Activated T-helper 2 cell treated with anti-CD3 and anti-CD28 coated beads, Interferon-gamma antibody, Interleukin-2, Interleukin-4, amounts not matched to agents 10 μg/mL and 5 μg/mL and 100 μg/mL, durations not matched to agents 14 hours and 24 hours and 36 hours (primary cell): Measurements from ENCODE around the gene SHISAL2A. TPM values are rescaled to one million over a fixed set of nuclear protein-coding genes. Genes with fewer than 3 reads are reported as not detected.
A peak's percentile ranks its signal among the peaks of the same experiment; 100 is the strongest.

Source experiments
- DNase-seq: peaks from one replicate; pipeline ENCODE4 v3.0.0; 2021; ENCODE audit warnings: low spot score
- H3K27ac Mint-ChIP-seq: one replicate; pipeline ENCODE4 v1.8.0; 2021; ENCODE audit warnings: mixed read lengths
- H3K27me3 Mint-ChIP-seq: one replicate; pipeline ENCODE4 v1.8.0; 2021; ENCODE audit warnings: low read depth, mixed read lengths
- H3K36me3 Mint-ChIP-seq: one replicate; pipeline ENCODE4 v1.8.0; 2021; ENCODE audit warnings: low read depth, mixed read lengths
- H3K4me1 Mint-ChIP-seq: one replicate; pipeline ENCODE4 v1.8.0; 2021; ENCODE audit warnings: low read depth, mixed read lengths
- H3K4me3 Mint-ChIP-seq: one replicate; pipeline ENCODE4 v1.8.0; 2021; ENCODE audit warnings: low read depth, mild to moderate bottlenecking, moderate library complexity, mixed read lengths
- H3K9me3 Mint-ChIP-seq: one replicate; pipeline ENCODE4 v1.8.0; 2021; ENCODE audit warnings: mixed read lengths
- intact Hi-C: fragments of 100-400 bp; cut with micrococcal nuclease; formaldehyde crosslinking; loops from one replicate; pipeline ENCODE4 v1.15.1; 2023
- total RNA-seq: library from RNA; stranded (reverse); gene quantifications from 2 replicates; pipeline ENCODE4 v1.2.3, GENCODE V29; 2022

Gene SHISAL2A
- total RNA-seq, 1 donor from 2014 or later, result 1.9 TPM

GRCh38 chr1:52601991-52602855 lies 30.7 kb upstream of the SHISAL2A start, which contains the start of gene GPX7:
Gene GPX7, plus strand, starts transcription at chr1:52602371. Its CDS starts 39 bp downstream, at chr1:52602410.
- peaks cover 31% of the 10 kb centered on the region for H3K36me3 Mint-ChIP-seq
- peak; percentile 53 for DNase-seq
- peaks cover 22% of the 10 kb centered on the region for H3K4me1 Mint-ChIP-seq
- peaks cover 5% of the 10 kb centered on the region for H3K27me3 Mint-ChIP-seq
- H3K9me3 Mint-ChIP-seq, result no peaks in the 10 kb centered on the region
- peak within 1 kb of the TSS; percentile 86 for H3K4me3 Mint-ChIP-seq
- peak within 1 kb of the TSS; percentile 87 for H3K27ac Mint-ChIP-seq
- intact Hi-C loops, result loop anchor here (2.0 kb wide), 2 partner anchors 31 to 49 kb away; partner anchors contain the start of genes SHISAL2A and TUT4

GRCh38 chr1:52602856-52603600 lies 29.9 kb upstream of the SHISAL2A start:
- DNase-seq, result peak; percentile 17
- Mint-ChIP-seq H3K27ac (peak overlapping the region; percentile 87), H3K4me1 (peaks cover 21% of the 10 kb centered on the region), H3K27me3 (peaks cover 2% of the 10 kb centered on the region), H3K9me3 (no peaks in the 10 kb centered on the region), H3K4me3 (peak overlapping the region; percentile 86), H3K36me3 (peaks cover 38% of the 10 kb centered on the region)
- intact Hi-C loops, result loop anchor here (2.0 kb wide), 2 partner anchors 30 to 50 kb away; partner anchors contain the start of genes SHISAL2A and TUT4

GRCh38 chr1:52603630-52604029 lies 29.3 kb upstream of the SHISAL2A start:
- H3K9me3 Mint-ChIP-seq, result no peaks in the 10 kb centered on the region
- intact Hi-C loops, result loop anchor here (2.0 kb wide), 2 partner anchors 29 to 51 kb away; partner anchors contain the start of genes SHISAL2A and TUT4
- no peak for DNase-seq

GRCh38 chr1:52604063-52604770 lies 28.8 kb upstream of the SHISAL2A start:
- H3K4me3 Mint-ChIP-seq, result peak overlapping the region; percentile 86
- H3K4me1 Mint-ChIP-seq, result peaks cover 21% of the 10 kb centered on the region
- DNase-seq, result no peak
- no peaks in the 10 kb centered on the region for H3K27me3 Mint-ChIP-seq
- H3K9me3 Mint-ChIP-seq, result no peaks in the 10 kb centered on the region
- intact Hi-C loops, result no loop called here
- peaks cover 38% of the 10 kb centered on the region for H3K36me3 Mint-ChIP-seq
- peak overlapping the region; percentile 2 for H3K27ac Mint-ChIP-seq

More at GRCh38 chr1:52603630-52604029, 29.3 kb upstream of the SHISAL2A start:
- H3K27me3 Mint-ChIP-seq, result no peaks in the 10 kb centered on the region
- H3K4me1 Mint-ChIP-seq, result peaks cover 21% of the 10 kb centered on the region
- peak overlapping the region; percentile 86 for H3K4me3 Mint-ChIP-seq
- H3K27ac Mint-ChIP-seq, result peak overlapping the region; percentile 87
- H3K36me3 Mint-ChIP-seq, result peaks cover 38% of the 10 kb centered on the region

GRCh38 chr1:52613636-52614373 lies 19.2 kb upstream of the SHISAL2A start:
- Mint-ChIP-seq H3K27ac (no peak overlapping the region), H3K36me3 (peaks cover 4% of the 10 kb centered on the region), H3K27me3 (no peaks in the 10 kb centered on the region), H3K4me3 (no peak overlapping the region), H3K4me1 (peaks cover 7% of the 10 kb centered on the region), H3K9me3 (no peaks in the 10 kb centered on the region)
- DNase-seq, result no peak
- intact Hi-C loops, result no loop called here

GRCh38 chr1:52614671-52615070 lies 18.3 kb upstream of the SHISAL2A start:
- H3K4me3 Mint-ChIP-seq, result no peak overlapping the region

GRCh38 chr1:52615489-52616042 lies 17.4 kb upstream of the SHISAL2A start:
- Mint-ChIP-seq H3K36me3 (peaks cover 7% of the 10 kb centered on the region), H3K4me1 (peaks cover 7% of the 10 kb centered on the region), H3K9me3 (peaks cover 2% of the 10 kb centered on the region), H3K27me3 (no peaks in the 10 kb centered on the region), H3K27ac (no peak overlapping the region), H3K4me3 (no peak overlapping the region)
- intact Hi-C loops, result no loop called here
- no peak for DNase-seq

More at GRCh38 chr1:52614671-52615070, 18.3 kb upstream of the SHISAL2A start:
- intact Hi-C loops, result no loop called here
- Mint-ChIP-seq H3K36me3 (peaks cover 4% of the 10 kb centered on the region), H3K4me1 (peaks cover 7% of the 10 kb centered on the region), H3K27me3 (no peaks in the 10 kb centered on the region), H3K27ac (no peak overlapping the region), H3K9me3 (no peaks in the 10 kb centered on the region)
- DNase-seq, result no peak

GRCh38 chr1:52621950-52622349 lies 11.0 kb upstream of the SHISAL2A start:
- Mint-ChIP-seq H3K36me3 (peaks cover 8% of the 10 kb centered on the region), H3K27me3 (no peaks in the 10 kb centered on the region), H3K27ac (no peak overlapping the region), H3K4me3 (no peak overlapping the region), H3K4me1 (no peaks in the 10 kb centered on the region), H3K9me3 (peaks cover 7% of the 10 kb centered on the region)
- intact Hi-C loops, result no loop called here
- DNase-seq, result no peak

- Mint-ChIP-seq H3K27ac (no peak overlapping the region), H3K27me3 (no peaks in the 10 kb centered on the region), H3K4me1 (no peaks in the 10 kb centered on the region), H3K36me3 (peaks cover 8% of the 10 kb centered on the region), H3K9me3 (peaks cover 7% of the 10 kb centered on the region), H3K4me3 (no peak overlapping the region)
- no peak for DNase-seq
- intact Hi-C loops, result no loop called here
Measured at GRCh38 chr1:52623812-52624211, 9.2 kb upstream of the SHISAL2A start.

- H3K27me3 Mint-ChIP-seq, result no peaks in the 10 kb centered on the region
- intact Hi-C loops, result no loop called here
- no peak overlapping the region for H3K4me3 Mint-ChIP-seq
- H3K4me1 Mint-ChIP-seq, result peaks cover 2% of the 10 kb centered on the region
- no peaks in the 10 kb centered on the region for H3K9me3 Mint-ChIP-seq
- H3K27ac Mint-ChIP-seq, result no peak overlapping the region
- DNase-seq, result no peak
- peaks cover 2% of the 10 kb centered on the region for H3K36me3 Mint-ChIP-seq
Measured at GRCh38 chr1:52627028-52627427, 5.9 kb upstream of the SHISAL2A start.

GRCh38 chr1:52628614-52629324 lies 4.2 kb upstream of the SHISAL2A start:
- no peaks in the 10 kb centered on the region for H3K9me3 Mint-ChIP-seq
- peaks cover 3% of the 10 kb centered on the region for H3K27me3 Mint-ChIP-seq
- no peak overlapping the region for H3K4me3 Mint-ChIP-seq
- peaks cover 5% of the 10 kb centered on the region for H3K4me1 Mint-ChIP-seq
- intact Hi-C loops, result no loop called here
- DNase-seq, result no peak
- H3K36me3 Mint-ChIP-seq, result no peaks in the 10 kb centered on the region
- no peak overlapping the region for H3K27ac Mint-ChIP-seq
